ENCODE measurements around the gene CLIP2.

DNA sequence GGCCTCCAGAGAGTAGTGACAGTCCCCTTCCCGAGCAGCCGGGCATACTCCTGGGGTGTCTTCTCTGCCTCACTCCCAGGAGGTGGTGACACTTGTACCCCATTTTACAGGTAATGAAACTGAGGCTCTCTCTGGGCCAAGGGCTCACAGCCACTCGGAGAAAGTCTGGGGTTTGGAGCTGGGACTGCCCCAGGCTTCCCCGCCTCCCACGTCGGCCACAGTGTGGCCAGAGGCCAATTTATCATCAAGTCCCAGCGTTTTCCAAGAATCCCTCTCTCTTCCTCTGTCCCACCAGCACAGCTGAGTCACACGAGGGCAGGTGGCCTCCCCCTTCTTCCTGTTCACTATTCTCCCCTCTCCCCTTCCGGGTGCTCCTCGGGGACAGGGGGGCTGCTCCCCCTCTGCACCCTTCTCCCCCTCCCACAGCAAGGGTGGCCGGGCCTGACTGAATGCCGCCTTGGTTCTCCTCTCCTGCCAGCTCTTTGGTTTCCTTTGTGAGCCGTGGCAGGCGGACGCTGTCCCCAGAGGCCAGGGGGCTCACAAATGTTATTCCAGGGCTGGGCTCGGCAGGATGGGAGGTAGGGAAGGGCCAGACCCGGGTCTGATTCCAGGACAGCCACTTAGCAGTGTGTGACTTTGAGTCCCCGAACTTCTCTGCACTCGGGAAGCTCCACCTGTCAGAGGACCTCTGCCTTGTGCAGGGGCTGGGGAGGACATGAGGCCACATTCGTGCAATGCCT is 17.7 kb downstream of the CLIP2 start:
- TF ChIP-seq POLR2A (IDR thresholded peaks at IDR 0.05; ENCODE audit: low read depth, low read length): no peak
- no peak for TF ChIP-seq POLR2AphosphoS5 (IDR thresholded peaks at IDR 0.05; ENCODE audit: low read depth, low read length)

Measured in GM12892 (cell line).